IMR-90 (cell line): ENCODE results near the gene RUNX2.

Source experiments
- BHLHE40 ChIP-seq: fragments of 150-350 bp; IDR thresholded peaks from 2 replicates; pipeline ENCODE4 v1.6.1; 2016; ENCODE audit warnings: mild to moderate bottlenecking, low read depth, low read length
- ELK1 ChIP-seq: fragments of 150-350 bp; IDR thresholded peaks from 2 replicates; pipeline ENCODE4 v1.6.1; 2016; ENCODE audit warnings: low read depth, mild to moderate bottlenecking, low read length, moderate library complexity, borderline replicate concordance
- MXI1 ChIP-seq: IDR thresholded peaks from 2 replicates; pipeline ENCODE4 v1.6.1; 2012; ENCODE audit warnings: low read depth, mild to moderate bottlenecking, low read length, moderate library complexity, borderline replicate concordance
- POLR2A ChIP-seq: IDR thresholded peaks from 2 replicates; pipeline ENCODE4 v1.6.1; 2012; ENCODE audit warnings: mild to moderate bottlenecking, low read depth, low read length
- RAD21 ChIP-seq: IDR thresholded peaks from 2 replicates; pipeline ENCODE4 v1.6.1; 2012; ENCODE audit warnings: low read length, improper control_type of control experiment
- RFX5 ChIP-seq: IDR thresholded peaks from 2 replicates; pipeline ENCODE4 v1.8.0; 2012; ENCODE audit warnings: low read depth, mild to moderate bottlenecking, low read length, moderate library complexity
- SMC3 ChIP-seq: fragments of 150-350 bp; IDR thresholded peaks from 2 replicates; pipeline ENCODE4 v1.6.1; 2016; ENCODE audit warnings: low read depth, mild to moderate bottlenecking, antibody characterized with exemption, low read length, moderate library complexity
- TF ChIP-seq, protein P1 (sequence below): conservative IDR thresholded peaks from 2 replicates; pipeline ENCODE4 v1.5.1; 2012; ENCODE audit warnings: mild to moderate bottlenecking, low read depth, low read length, improper control_type of control experiment

GRCh38 chr6:45507186-45507585, 179.1 kb downstream of the RUNX2 start:
- no peak for TF ChIP-seq MXI1
- no peak for TF ChIP-seq POLR2A
- TF ChIP-seq, protein P1, sequence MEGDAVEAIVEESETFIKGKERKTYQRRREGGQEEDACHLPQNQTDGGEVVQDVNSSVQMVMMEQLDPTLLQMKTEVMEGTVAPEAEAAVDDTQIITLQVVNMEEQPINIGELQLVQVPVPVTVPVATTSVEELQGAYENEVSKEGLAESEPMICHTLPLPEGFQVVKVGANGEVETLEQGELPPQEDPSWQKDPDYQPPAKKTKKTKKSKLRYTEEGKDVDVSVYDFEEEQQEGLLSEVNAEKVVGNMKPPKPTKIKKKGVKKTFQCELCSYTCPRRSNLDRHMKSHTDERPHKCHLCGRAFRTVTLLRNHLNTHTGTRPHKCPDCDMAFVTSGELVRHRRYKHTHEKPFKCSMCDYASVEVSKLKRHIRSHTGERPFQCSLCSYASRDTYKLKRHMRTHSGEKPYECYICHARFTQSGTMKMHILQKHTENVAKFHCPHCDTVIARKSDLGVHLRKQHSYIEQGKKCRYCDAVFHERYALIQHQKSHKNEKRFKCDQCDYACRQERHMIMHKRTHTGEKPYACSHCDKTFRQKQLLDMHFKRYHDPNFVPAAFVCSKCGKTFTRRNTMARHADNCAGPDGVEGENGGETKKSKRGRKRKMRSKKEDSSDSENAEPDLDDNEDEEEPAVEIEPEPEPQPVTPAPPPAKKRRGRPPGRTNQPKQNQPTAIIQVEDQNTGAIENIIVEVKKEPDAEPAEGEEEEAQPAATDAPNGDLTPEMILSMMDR: no peak
- TF ChIP-seq BHLHE40: no peak
- no peak for TF ChIP-seq SMC3
- TF ChIP-seq ELK1: no peak
- TF ChIP-seq RAD21: no peak
- TF ChIP-seq RFX5: no peak
